Right lobe of liver (tissue), 4 donors: ENCODE data around the gene SYNJ2BP.

ENCODE experiments used
- POLR2A ChIP-seq: fragments of 450-650 bp; IDR thresholded peaks from one replicate; pipeline ENCODE4 v1.6.1; 2017; ENCODE audit warnings: antibody characterized with exemption, mild to moderate bottlenecking
- TF ChIP-seq, protein P1 (sequence below), 4 donors: fragments of 200-600 bp in 3 of 4; fragments of 450-650 bp in 1 of 4; IDR thresholded peaks; one replicate each; pipeline versions ENCODE4 v1.5.1 to v1.8.0; 2016 to 2022; ENCODE audit warnings: antibody characterized with exemption in 4 of 4, mild to moderate bottlenecking in 2 of 4
- donor health status: DM: no; HTN: no; CAD: no.
- donor health status: DM: no; HTN: no; CAD: no.
- donor health status: DM: no; HTN: yes; CAD: no.

DNA sequence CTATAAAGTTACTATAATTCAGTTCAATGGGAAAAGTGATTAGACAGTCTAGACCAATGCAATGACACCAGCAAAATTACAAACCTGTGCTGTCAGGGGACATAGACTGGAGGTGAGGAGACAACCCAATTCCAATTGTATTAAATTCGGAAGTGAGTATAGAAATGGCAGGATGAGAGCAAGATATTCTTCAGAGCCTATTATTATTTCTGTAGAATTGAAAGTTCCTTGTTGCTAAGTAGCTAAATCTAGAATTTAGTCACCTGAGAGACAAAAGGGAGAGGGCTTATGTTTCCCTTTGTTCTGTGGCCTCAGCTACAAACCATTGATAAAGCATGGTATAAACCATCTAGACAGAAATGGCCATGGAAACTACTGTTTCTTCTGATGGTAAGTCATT is 35.0 kb upstream of the SYNJ2BP start, which contains the start of gene ADAM21:
- TF ChIP-seq, protein P1, sequence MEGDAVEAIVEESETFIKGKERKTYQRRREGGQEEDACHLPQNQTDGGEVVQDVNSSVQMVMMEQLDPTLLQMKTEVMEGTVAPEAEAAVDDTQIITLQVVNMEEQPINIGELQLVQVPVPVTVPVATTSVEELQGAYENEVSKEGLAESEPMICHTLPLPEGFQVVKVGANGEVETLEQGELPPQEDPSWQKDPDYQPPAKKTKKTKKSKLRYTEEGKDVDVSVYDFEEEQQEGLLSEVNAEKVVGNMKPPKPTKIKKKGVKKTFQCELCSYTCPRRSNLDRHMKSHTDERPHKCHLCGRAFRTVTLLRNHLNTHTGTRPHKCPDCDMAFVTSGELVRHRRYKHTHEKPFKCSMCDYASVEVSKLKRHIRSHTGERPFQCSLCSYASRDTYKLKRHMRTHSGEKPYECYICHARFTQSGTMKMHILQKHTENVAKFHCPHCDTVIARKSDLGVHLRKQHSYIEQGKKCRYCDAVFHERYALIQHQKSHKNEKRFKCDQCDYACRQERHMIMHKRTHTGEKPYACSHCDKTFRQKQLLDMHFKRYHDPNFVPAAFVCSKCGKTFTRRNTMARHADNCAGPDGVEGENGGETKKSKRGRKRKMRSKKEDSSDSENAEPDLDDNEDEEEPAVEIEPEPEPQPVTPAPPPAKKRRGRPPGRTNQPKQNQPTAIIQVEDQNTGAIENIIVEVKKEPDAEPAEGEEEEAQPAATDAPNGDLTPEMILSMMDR (IDR thresholded peaks at IDR 0.05), result no peak
- no peak for TF ChIP-seq POLR2A
